HEK293T (cell line): ENCODE measurements around the gene CCDC136.

ENCODE experiments used
- CTBP1 ChIP-seq: fragments of 450-650 bp; IDR thresholded peaks from 2 replicates; pipeline ENCODE4 v1.6.1; 2016; ENCODE audit warnings: borderline replicate concordance
- ELF4 ChIP-seq: fragments of 450-650 bp; IDR thresholded peaks from 2 replicates; pipeline ENCODE4 v1.6.1; 2017; ENCODE audit warnings: antibody characterized with exemption
- FOXK2 ChIP-seq: fragments of 450-650 bp; IDR thresholded peaks from 2 replicates; pipeline ENCODE4 v1.6.1; 2016; ENCODE audit warnings: mild to moderate bottlenecking
- FOXM1 ChIP-seq: fragments of 450-650 bp; IDR thresholded peaks from 2 replicates; pipeline ENCODE4 v1.6.1; 2017; ENCODE audit warnings: mild to moderate bottlenecking, borderline replicate concordance
- NFRKB ChIP-seq: fragments of 450-650 bp; IDR thresholded peaks from 2 replicates; pipeline ENCODE4 v1.6.1; 2016; ENCODE audit warnings: mild to moderate bottlenecking, moderate library complexity
- SP1 ChIP-seq: fragments of 450-650 bp; IDR thresholded peaks from 2 replicates; pipeline ENCODE4 v1.6.1; 2017
- SUZ12 ChIP-seq: fragments of 450-650 bp; IDR thresholded peaks from 2 replicates; pipeline ENCODE4 v1.6.1; 2016; ENCODE audit warnings: mild to moderate bottlenecking

DNA sequence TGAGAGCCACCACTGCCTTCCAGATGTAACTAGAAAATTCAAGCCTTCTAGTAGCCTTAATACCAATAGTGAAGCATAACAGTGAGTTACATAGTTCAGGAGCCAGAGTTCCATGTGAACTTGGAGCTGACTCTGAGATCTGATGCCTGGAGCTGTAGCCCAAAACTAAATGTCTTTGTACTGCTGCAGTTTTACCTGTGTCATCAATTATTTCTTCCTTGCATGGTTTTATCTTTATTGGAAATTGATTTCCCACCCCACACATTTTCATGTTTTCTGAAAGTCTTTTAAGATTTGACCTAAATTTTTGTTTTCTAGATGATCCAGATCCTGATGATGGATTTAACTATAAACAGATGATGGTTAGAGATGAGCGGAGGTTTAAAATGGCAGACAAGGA, 33.2 kb upstream of the CCDC136 start:
- TF ChIP-seq SP1 (no peak), SUZ12 (no peak), FOXK2 (no peak), ELF4 (no peak), NFRKB (no peak), FOXM1 (no peak), CTBP1 (no peak)
